ENCODE data around the gene C1QTNF9B. TPM values are rescaled to one million over a fixed set of nuclear protein-coding genes. Genes with fewer than 3 reads are reported as not detected.
A peak's percentile ranks its signal among the peaks of the same experiment; 100 is the strongest.
"Not testable (repeated sequence)": the region's sequence is repeated elsewhere in the genome, so short reads cannot be mapped to it uniquely, and the experiment has no call there.

Gene C1QTNF9B
- total RNA-seq, 1 donor from 2014 or later, result not detected

- no peaks in the 10 kb centered on the region for H3K9me3 Mint-ChIP-seq (ENCODE audit: low read depth)
- no peak overlapping the region for H3K4me3 Mint-ChIP-seq (ENCODE audit: low read depth)
- TF ChIP-seq CTCF (IDR thresholded peaks at IDR 0.05; ENCODE audit: unreplicated experiment), result no peak
- DNase-seq (ENCODE audit: low spot score, unreplicated experiment), result no peak
- peaks cover 19% of the 10 kb centered on the region for H3K36me3 Mint-ChIP-seq (ENCODE audit: insufficient read depth)
- no peak overlapping the region for H3K27ac Mint-ChIP-seq
- H3K4me1 Mint-ChIP-seq (ENCODE audit: low read depth), result peaks cover 9% of the 10 kb centered on the region
- H3K27me3 Mint-ChIP-seq, result no peaks in the 10 kb centered on the region
These were observed 14.0 kb downstream of the C1QTNF9B start for GRCh38 chr13:23883255-23883654.

DNA sequence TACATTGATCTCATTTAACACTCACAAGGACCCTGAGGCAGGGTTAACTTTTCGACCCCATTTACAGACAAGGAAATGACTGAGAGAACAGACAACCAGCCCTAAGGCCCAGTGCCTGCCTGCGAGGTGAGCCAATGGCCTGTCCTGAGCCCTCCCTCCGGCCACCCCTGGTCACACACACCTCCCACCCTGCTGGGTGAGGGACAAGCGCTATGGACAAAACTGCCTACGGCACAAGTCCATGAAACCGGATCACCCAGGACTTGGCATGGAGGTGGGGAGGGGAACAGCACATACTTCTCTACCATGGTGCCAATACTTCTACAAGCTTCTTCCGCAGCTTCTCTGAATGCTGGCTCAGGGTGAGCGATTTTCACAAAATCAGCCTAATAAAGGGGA is 15.9 kb downstream of the C1QTNF9B start:
- not testable (repeated sequence) for DNase-seq (ENCODE audit: low spot score, unreplicated experiment); H3K4me3 Mint-ChIP-seq (ENCODE audit: low read depth); H3K9me3 Mint-ChIP-seq (ENCODE audit: low read depth); H3K4me1 Mint-ChIP-seq (ENCODE audit: low read depth); H3K27ac Mint-ChIP-seq; H3K27me3 Mint-ChIP-seq
- H3K36me3 Mint-ChIP-seq (ENCODE audit: insufficient read depth), result peaks cover 19% of the 10 kb centered on the region

- not testable (repeated sequence) for H3K4me1 Mint-ChIP-seq (ENCODE audit: low read depth); H3K27ac Mint-ChIP-seq; H3K4me3 Mint-ChIP-seq (ENCODE audit: low read depth); DNase-seq (ENCODE audit: low spot score, unreplicated experiment); H3K9me3 Mint-ChIP-seq (ENCODE audit: low read depth); H3K27me3 Mint-ChIP-seq
- H3K36me3 Mint-ChIP-seq (ENCODE audit: insufficient read depth), result peaks cover 19% of the 10 kb centered on the region
These were observed 16.6 kb downstream of the C1QTNF9B start for GRCh38 chr13:23880493-23881401.

DNA sequence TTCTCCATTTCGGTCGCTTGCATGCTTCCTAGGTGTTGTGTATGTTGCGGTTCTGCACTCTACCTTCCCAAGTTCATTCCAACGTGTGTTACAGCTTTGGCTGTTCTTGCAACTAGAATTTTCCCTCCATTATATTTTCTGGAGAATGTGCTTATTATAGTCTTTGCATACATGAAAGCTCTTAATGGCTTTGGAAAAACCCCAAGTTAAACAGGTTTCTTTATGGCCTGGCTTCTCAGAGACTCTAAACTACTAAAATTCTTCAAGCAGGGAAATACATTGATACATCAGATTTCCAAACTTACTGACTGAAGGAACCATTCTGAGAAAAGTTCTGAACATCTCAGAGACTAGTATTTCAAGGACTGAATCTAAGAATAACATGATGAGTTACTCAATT is 20.0 kb downstream of the C1QTNF9B start:
- no peak overlapping the region for H3K4me3 Mint-ChIP-seq (ENCODE audit: low read depth)
- H3K27me3 Mint-ChIP-seq, result no peaks in the 10 kb centered on the region
- no peak overlapping the region for H3K27ac Mint-ChIP-seq
- peaks cover 5% of the 10 kb centered on the region for H3K4me1 Mint-ChIP-seq (ENCODE audit: low read depth)
- H3K9me3 Mint-ChIP-seq (ENCODE audit: low read depth), result no peaks in the 10 kb centered on the region
- no peak for TF ChIP-seq CTCF (IDR thresholded peaks at IDR 0.05; ENCODE audit: unreplicated experiment)
- DNase-seq (ENCODE audit: low spot score, unreplicated experiment), result no peak
- peaks cover 12% of the 10 kb centered on the region for H3K36me3 Mint-ChIP-seq (ENCODE audit: insufficient read depth)

- peaks cover 11% of the 10 kb centered on the region for H3K36me3 Mint-ChIP-seq (ENCODE audit: insufficient read depth)
- no peak for DNase-seq (ENCODE audit: low spot score, unreplicated experiment)
- H3K9me3 Mint-ChIP-seq (ENCODE audit: low read depth), result no peaks in the 10 kb centered on the region
- peaks cover 5% of the 10 kb centered on the region for H3K4me1 Mint-ChIP-seq (ENCODE audit: low read depth)
- H3K27ac Mint-ChIP-seq, result no peak overlapping the region
- peak; percentile 50 for TF ChIP-seq CTCF (IDR thresholded peaks at IDR 0.05; ENCODE audit: unreplicated experiment)
- no peaks in the 10 kb centered on the region for H3K27me3 Mint-ChIP-seq
- no peak overlapping the region for H3K4me3 Mint-ChIP-seq (ENCODE audit: low read depth)
These were observed 21.0 kb downstream of the C1QTNF9B start for GRCh38 chr13:23876265-23876664.

DNA sequence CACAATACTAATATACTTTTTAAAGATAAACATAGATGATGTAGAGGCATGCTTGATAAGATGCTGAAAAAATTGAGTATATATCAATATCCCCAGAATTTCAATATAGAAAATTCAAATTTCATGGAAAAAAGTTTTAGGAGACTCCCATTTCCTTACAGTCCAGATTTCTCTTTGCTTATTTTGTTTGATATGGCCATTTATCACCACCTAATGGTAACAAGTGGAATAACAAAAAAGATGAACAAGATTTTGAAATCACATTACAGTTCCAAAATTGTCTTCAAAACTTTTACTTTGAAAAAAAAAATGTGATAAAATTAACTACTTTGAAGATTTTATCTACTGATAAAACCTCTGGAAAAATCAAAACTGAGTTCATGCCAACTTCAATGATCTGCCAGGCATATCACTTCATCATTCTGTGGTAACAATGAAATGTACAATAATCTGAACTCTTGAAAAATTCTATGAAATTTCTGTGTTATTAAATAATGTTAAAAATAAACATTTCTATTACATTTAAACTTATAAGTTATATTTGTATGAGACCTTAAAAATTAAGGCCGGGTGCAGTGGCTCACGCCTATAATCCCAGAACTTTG is 25.6 kb downstream of the C1QTNF9B start:
- Mint-ChIP-seq H3K36me3 (ENCODE audit: insufficient read depth) (no peaks in the 10 kb centered on the region), H3K4me1 (ENCODE audit: low read depth) (peaks cover 5% of the 10 kb centered on the region), H3K27me3 (no peaks in the 10 kb centered on the region), H3K4me3 (ENCODE audit: low read depth) (no peak overlapping the region), H3K27ac (no peak overlapping the region), H3K9me3 (ENCODE audit: low read depth) (no peaks in the 10 kb centered on the region)
- no peak for DNase-seq (ENCODE audit: low spot score, unreplicated experiment)
- TF ChIP-seq CTCF (IDR thresholded peaks at IDR 0.05; ENCODE audit: unreplicated experiment), result peak; percentile 69
